Tibial nerve (tissue), 4 donors: ENCODE measurements around the gene ORC6. TPM values are rescaled to one million over a fixed set of nuclear protein-coding genes. Genes with fewer than 3 reads are reported as not detected.

Source experiments
- DNase-seq, 2 donors: peaks; one replicate each; pipeline ENCODE4 v3.0.0-alpha.2; 2019; ENCODE audit warnings: low spot score in 2 of 2
- H3K27ac ChIP-seq, 4 donors: fragments of 200-600 bp; sonication (generic) in 3 of 4; one replicate each; pipeline ENCODE4 v1.5.1; 2017 to 2019; ENCODE audit warnings: mild to moderate bottlenecking in 1 of 4
- H3K27me3 ChIP-seq, 2 donors: fragments of 200-600 bp; sonication (generic) in 1 of 2; one replicate each; pipeline versions ENCODE4 v1.5.1 to v1.6.0; 2017 to 2019
- H3K36me3 ChIP-seq, 3 donors: fragments of 200-600 bp; sonication (generic); one replicate each; pipeline ENCODE4 v1.5.1; 2018 to 2019
- H3K4me1 ChIP-seq, 4 donors: fragments of 200-600 bp; sonication (generic) in 3 of 4; one replicate each; pipeline ENCODE4 v1.5.1; 2017 to 2019
- H3K4me3 ChIP-seq, 4 donors: fragments of 200-600 bp; sonication (generic) in 3 of 4; one replicate each; pipeline ENCODE4 v1.5.1; 2017 to 2019; ENCODE audit warnings: mild to moderate bottlenecking in 1 of 4, moderate library complexity in 1 of 4
- H3K9me3 ChIP-seq, 4 donors: fragments of 200-600 bp; sonication (generic) in 3 of 4; one replicate each; pipeline ENCODE4 v1.5.1; 2017 to 2019
- CTCF ChIP-seq, 5 experiments: fragments of 200-600 bp in 3 of 5; fragments of 450-650 bp in 2 of 5; sonication (generic) in 3 of 5; IDR thresholded peaks; one replicate each; pipeline ENCODE4 v1.5.1; 2016 to 2019; ENCODE audit warnings: antibody characterized with exemption in 5 of 5, mild to moderate bottlenecking in 3 of 5, moderate library complexity in 2 of 5
- EP300 ChIP-seq, 2 donors: sonication (generic); formaldehyde crosslinking; IDR thresholded peaks; one replicate each; pipeline ENCODE4 v1.6.1; 2017; ENCODE audit warnings: antibody characterized with exemption in 2 of 2, mild to moderate bottlenecking in 1 of 2
- POLR2A ChIP-seq, 2 donors: fragments of 450-650 bp; IDR thresholded peaks; one replicate each; pipeline ENCODE4 v1.6.1; 2017; ENCODE audit warnings: antibody characterized with exemption in 2 of 2, mild to moderate bottlenecking in 2 of 2, moderate library complexity in 2 of 2
- WGBS, 2 donors: methylation state at CpG; one replicate each; pipeline ENCODE4 v1.1.5; 2018; 5-methylcytosine and 5-hydroxymethylcytosine counted together
- total RNA-seq, 4 donors: library from RNA; depleted of rRNA; stranded (reverse); fragments of >200 nt; gene quantifications; one replicate each; pipeline ENCODE4 v1.1.0, GENCODE V29; 2016

ORC6 gene
- total RNA-seq, 4 donors from 2014 or later: 0.42 to 3.6 (median 1.2) TPM

GRCh38 chr16:46737621-46738214, 48.3 kb downstream of the ORC6 start:
- no peaks in the 10 kb centered on the region for H3K36me3 ChIP-seq
- no peaks in the 10 kb centered on the region for H3K4me1 ChIP-seq
- H3K9me3 ChIP-seq: no peaks in the 10 kb centered on the region
- 84 to 85% methylated on average over 6 to 14 of the region's 14 CpGs for WGBS, 2 donors
- TF ChIP-seq POLR2A (IDR thresholded peaks at IDR 0.05) (no peak), EP300 (IDR thresholded peaks at IDR 0.05) (no peak), CTCF (IDR thresholded peaks at IDR 0.05) (no peak)
- H3K27me3 ChIP-seq: no peaks in the 10 kb centered on the region
- no peak overlapping the region for H3K4me3 ChIP-seq
- no peak for DNase-seq
- no peak overlapping the region for H3K27ac ChIP-seq

GRCh38 chr16:46739934-46740333, 50.5 kb downstream of the ORC6 start:
- TF ChIP-seq CTCF (IDR thresholded peaks at IDR 0.05) (no peak), EP300 (IDR thresholded peaks at IDR 0.05) (no peak), POLR2A (IDR thresholded peaks at IDR 0.05) (no peak)
- Histone ChIP-seq H3K4me3 (no peak overlapping the region), H3K9me3 (no peaks in the 10 kb centered on the region), H3K27me3 (no peaks in the 10 kb centered on the region), H3K27ac (no peak overlapping the region), H3K4me1 (no peaks in the 10 kb centered on the region), H3K36me3 (no peaks in the 10 kb centered on the region)
- 41 to 44% methylated on average over 2 of the region's 2 CpGs for WGBS, 2 donors
- DNase-seq: no peak

- Histone ChIP-seq H3K9me3 (no peaks in the 10 kb centered on the region), H3K4me3 (no peak overlapping the region), H3K27me3 (no peaks in the 10 kb centered on the region), H3K36me3 (no peaks in the 10 kb centered on the region), H3K27ac (peak overlapping the region in 2 of 4 donors; percentile 19 to 58), H3K4me1 (no peaks in the 10 kb centered on the region)
- peak in 1 of 2 donors; percentile 28 for DNase-seq
- TF ChIP-seq CTCF (IDR thresholded peaks at IDR 0.05) (no peak), EP300 (IDR thresholded peaks at IDR 0.05) (peak in 1 of 2 donors; percentile 13), POLR2A (IDR thresholded peaks at IDR 0.05) (no peak)
- 26 to 37% methylated on average over 10 of the region's 10 CpGs for WGBS, 2 donors
These were observed 53.8 kb downstream of the ORC6 start for GRCh38 chr16:46743232-46743719.

GRCh38 chr16:46745617-46746016, 56.2 kb downstream of the ORC6 start:
- Histone ChIP-seq H3K27ac (no peak overlapping the region), H3K27me3 (no peaks in the 10 kb centered on the region), H3K36me3 (no peaks in the 10 kb centered on the region), H3K9me3 (no peaks in the 10 kb centered on the region), H3K4me3 (no peak overlapping the region), H3K4me1 (no peaks in the 10 kb centered on the region)
- 76 to 79% methylated on average over 7 of the region's 7 CpGs for WGBS, 2 donors
- TF ChIP-seq EP300 (IDR thresholded peaks at IDR 0.05) (no peak), CTCF (IDR thresholded peaks at IDR 0.05) (no peak), POLR2A (IDR thresholded peaks at IDR 0.05) (no peak)
- no peak for DNase-seq

GRCh38 chr16:46746821-46747776, 57.6 kb downstream of the ORC6 start:
- H3K4me3 ChIP-seq: no peak overlapping the region
- no peak for TF ChIP-seq CTCF (IDR thresholded peaks at IDR 0.05)
- TF ChIP-seq POLR2A (IDR thresholded peaks at IDR 0.05): no peak
- TF ChIP-seq EP300 (IDR thresholded peaks at IDR 0.05): no peak
- H3K4me1 ChIP-seq: no peaks in the 10 kb centered on the region
- 80% methylated on average over 14 of the region's 15 CpGs for WGBS, 2 donors
- H3K27me3 ChIP-seq: no peaks in the 10 kb centered on the region
- no peaks in the 10 kb centered on the region for H3K9me3 ChIP-seq
- no peak overlapping the region for H3K27ac ChIP-seq
- H3K36me3 ChIP-seq: no peaks in the 10 kb centered on the region
- DNase-seq: no peak
